ENCODE measurements around the gene GAD1.

Gene GAD1

DNA sequence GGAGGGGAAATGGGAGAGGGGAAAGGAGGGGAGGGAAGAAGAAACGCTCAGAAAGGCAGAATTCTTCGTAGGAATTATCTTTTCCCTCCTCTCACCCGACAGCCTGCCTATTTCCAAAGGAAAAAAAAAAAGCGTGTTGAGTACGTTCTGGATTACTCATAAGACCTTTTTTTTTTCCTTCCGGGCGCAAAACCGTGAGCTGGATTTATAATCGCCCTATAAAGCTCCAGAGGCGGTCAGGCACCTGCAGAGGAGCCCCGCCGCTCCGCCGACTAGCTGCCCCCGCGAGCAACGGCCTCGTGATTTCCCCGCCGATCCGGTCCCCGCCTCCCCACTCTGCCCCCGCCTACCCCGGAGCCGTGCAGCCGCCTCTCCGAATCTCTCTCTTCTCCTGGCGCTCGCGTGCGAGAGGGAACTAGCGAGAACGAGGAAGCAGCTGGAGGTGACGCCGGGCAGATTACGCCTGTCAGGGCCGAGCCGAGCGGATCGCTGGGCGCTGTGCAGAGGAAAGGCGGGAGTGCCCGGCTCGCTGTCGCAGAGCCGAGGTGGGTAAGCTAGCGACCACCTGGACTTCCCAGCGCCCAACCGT is at the start of gene GAD1:
Gene GAD1 (plus strand): TSS at position 384 of the 589 bp plus-strand sequence. CDS start 1,705 bp downstream, outside the sequence.
- no peak for DNase-seq (ENCODE audit: low read depth, low spot score)

DNA sequence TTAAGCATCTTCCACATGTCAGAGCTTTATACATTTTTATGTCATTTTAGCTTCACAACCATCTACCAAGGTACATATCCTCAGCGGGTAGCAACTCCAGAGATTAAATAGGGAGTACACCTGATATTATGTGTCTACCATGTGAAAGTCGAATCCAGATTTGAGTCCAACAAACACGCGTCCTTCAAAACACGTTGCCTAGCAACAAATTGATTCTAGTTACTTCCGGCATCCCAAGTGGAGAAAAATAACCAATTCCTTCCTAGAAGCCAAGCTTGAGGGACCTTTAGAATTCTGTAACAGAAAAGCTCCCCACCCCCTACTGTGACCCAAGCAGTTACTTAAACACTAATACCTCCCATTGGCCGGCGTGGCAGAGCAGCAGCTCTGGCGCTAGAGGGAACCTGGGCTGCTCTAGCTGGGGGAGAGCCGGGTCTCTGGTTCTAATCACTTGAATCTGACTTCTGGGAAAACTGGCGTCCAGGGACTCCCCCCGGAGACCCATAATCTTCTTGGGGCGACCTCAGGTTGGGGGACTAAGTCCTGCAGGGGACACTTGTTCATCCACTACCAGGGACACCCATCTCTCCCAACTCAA is 46.6 kb upstream of the GAD1 start, which contains the start of gene ERICH2:
Gene ERICH2 (plus strand): TSS at position 371 of the 598 bp plus-strand sequence. CDS start 304 bp downstream, outside the sequence.
- peak; percentile 10 for DNase-seq (ENCODE audit: low read depth, low spot score)

DNA sequence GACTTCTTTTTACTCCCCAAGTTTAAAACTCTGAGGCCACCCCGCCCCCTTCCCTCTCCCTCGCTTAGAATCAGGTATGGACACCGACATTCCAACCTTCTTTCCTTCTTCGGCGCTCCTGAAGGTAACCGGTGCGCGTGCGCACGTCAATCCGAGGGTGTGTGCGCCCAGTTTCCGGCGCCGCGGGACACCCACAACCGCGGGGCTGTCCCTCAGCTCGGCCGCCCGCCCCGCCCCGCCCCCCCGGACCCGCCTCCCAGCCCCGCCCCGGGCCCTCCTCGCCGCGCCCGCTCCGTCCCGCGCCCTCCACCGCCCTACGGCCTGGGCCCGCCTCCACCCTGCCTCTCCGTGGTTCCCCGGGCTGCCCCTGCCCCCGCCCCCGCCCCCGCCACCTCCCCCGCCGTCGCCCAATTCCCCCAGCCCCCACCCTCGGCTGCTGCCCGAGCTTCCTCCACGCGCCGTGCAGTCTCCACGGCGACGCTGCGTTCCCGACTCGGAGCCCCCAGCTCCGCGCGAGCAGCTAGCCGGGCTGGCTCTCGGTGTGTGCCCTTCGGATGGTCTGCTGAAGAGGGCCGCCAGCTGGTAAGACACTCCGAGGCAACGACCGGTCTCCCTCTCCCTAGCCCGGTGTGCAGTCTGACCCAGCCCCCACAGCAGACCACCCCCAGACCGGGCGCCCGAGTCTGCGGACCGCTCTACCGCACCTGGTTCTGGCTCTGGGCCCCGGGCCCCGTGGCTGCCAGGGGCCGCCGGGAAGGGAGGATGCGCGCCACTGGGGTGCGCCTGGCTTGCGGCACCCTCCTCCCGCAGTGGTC is 45.9 kb upstream of the GAD1 start:
- no peak for DNase-seq (ENCODE audit: low read depth, low spot score)

DNA sequence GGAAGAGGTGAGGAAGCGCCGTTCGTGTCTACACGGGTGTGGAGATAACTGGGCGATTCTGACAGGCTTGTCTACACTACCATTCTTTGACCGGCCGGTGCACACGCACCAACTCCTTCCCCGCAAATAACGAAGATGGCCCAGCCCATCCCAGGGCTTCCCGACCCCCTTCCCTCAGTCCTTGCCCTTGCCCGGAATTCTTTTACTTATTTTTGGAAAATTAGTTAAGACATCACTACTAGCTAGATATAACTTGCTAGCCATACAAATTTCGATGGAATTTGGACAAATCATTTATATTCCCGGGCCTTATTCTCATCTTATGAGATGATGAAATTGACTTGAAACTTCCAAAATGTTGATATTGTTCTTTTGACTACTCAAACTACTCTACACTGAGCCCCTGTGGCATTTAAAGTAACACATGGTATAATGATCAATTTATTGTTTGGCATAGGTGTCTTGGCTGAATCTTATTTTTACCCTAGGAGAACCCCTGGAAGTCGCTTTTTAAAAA is 45.2 kb upstream of the GAD1 start:
- no peak for DNase-seq (ENCODE audit: low read depth, low spot score)

DNA sequence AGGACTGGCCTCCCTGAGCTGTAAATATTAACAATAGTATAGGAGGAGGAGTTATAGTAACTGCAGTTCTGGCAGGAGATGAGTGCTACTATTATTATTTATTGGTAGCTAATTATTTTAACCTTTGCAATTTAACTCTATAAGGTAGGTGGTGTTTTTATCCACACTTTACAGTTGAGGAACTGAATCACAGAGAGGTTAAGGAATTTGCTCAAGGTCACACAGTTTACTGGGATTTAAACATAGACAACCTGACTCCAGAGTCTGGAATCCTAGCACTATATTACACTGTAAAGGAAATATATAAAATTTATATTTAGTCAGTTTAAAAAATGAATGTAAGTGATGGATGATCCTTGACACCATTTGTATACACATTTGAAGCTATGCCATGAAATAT is 44.4 kb upstream of the GAD1 start:
- no peak for DNase-seq (ENCODE audit: low read depth, low spot score)

DNA sequence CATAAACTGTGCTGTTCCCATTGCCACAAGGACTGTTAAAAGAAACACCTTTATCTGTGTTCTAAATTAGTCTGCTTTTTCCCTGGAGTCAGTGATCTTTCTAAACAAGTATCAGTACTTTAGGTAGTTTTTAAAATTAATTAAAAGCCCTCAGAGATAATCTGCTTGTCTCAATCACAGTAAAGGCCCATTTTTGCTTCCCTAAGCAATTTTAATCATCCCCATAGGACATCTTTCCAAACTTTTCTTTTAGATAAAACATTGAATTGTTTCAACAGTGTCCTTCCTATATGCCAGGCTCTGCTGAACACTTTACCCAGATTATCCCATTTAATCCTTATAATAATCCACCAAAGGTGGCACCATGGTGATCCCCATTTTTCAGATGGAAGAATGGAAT is 42.6 kb upstream of the GAD1 start:
- DNase-seq (ENCODE audit: low read depth, low spot score) = no peak

DNA sequence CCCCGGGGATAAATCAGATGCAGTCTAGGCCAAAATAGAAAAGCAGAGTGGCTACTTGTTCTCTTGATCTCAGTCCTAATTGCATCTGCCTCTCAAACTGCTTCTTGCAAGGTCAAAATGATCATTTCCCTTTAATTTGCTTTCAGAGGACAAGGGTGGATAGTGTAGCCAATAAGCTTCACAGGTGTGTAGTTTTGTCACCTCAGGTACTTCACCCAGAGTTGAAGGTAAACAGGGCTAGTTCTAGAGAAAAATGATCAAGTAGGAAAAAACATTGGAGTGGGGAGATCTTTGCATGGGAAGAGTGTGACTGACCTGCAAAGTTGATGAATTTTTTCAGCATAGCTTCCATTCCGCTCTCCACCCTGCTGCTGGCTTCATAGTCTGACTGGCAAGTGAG is 37.8 kb upstream of the GAD1 start:
- DNase-seq (ENCODE audit: low read depth, low spot score) = no peak

DNA sequence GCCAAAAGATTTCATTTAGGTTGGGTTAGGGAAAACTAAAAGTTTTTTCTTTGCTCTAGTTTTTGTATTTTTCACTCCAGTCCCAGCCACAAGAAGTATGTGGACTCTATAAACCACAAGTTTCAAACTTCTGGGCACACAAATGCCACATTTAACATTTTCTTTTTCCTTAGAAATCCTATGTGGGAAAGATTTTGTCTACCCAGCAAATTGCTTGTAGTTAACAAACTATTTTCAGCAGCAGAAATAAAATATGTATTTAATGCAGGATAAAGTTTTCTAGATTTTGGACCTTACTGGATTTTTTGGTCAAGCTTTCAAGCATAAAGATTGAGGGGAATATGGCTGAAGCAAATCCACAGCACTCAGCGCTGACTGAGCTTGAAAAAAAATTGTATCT is 37.4 kb upstream of the GAD1 start:
- DNase-seq (ENCODE audit: low read depth, low spot score) = no peak

DNA sequence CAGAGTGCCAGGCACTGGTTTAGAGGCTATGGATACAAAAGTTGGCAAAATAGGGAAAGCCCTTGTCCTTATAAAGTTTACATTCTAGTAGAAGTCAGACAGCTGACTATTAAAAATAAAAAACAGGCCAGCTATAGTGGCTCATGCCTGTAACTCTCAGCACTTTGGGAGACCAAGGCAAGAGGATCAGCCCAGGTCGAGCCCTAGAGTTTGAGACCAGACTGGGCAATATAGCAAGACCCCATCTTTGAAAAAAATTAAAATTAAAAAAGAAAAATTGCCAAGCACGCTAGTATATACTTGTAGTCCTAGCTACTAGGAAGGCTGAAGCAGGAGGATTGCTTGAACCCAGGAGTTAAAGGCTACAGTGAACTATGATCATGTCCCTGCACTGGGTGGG is 34.0 kb upstream of the GAD1 start:
- no peak for DNase-seq (ENCODE audit: low read depth, low spot score)

DNA sequence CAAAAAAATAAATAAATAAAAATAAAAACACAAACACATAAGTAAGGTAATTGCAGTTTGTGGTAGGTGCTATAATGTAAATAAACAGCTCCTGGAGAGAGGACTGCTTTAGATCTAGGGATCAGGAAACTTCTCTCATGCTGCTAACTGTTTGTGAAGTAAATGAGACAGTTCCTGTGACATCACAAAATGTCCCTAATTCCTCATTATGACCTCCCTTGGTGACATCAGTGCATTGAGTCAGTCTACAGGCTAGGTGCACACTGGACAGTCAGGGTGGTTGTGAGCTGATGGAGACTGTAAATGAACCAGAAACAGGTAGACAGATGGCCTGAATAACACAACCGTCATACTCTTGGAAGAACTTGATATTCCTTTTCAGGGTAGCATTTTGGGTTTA is 33.1 kb upstream of the GAD1 start:
- no peak for DNase-seq (ENCODE audit: low read depth, low spot score)

DNA sequence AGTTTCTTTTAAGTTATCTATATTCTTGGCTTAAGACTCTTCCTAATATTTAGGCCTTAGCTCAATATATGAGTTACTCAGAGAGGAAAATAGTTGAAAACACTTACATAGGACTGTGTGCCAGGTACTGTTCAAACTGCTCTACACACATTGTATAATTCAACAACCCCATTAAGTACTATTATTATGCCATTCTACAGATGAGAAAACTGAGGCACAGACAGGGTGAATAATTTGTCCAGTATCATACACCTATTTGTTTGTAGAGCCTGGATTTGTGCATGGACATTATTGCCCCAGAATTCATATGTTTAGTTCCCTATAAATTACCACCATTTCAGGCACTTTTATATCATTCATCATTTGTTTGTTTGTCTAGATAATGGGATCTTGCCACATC is 17.7 kb upstream of the GAD1 start:
- no peak for DNase-seq (ENCODE audit: low read depth, low spot score)

DNA sequence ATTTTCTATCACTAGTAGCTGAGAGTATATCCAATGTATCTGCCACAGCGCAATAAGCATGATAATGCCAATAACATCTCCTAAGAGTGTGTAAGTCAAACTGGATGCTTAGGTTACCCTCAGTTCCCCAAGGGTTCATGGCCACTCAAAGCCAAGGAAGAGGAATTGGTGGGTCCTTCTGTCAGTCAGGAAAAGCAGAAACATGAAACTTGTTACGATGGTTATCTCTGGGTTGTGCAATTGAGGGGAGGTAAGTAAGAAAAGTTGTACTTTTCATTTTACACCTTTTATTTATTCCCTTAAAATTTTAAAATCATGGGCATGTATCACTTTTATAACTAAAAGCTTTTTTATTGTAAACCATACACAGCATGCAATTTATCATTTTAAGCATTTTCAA is 10.1 kb upstream of the GAD1 start:
- no peak for DNase-seq (ENCODE audit: low read depth, low spot score)

DNA sequence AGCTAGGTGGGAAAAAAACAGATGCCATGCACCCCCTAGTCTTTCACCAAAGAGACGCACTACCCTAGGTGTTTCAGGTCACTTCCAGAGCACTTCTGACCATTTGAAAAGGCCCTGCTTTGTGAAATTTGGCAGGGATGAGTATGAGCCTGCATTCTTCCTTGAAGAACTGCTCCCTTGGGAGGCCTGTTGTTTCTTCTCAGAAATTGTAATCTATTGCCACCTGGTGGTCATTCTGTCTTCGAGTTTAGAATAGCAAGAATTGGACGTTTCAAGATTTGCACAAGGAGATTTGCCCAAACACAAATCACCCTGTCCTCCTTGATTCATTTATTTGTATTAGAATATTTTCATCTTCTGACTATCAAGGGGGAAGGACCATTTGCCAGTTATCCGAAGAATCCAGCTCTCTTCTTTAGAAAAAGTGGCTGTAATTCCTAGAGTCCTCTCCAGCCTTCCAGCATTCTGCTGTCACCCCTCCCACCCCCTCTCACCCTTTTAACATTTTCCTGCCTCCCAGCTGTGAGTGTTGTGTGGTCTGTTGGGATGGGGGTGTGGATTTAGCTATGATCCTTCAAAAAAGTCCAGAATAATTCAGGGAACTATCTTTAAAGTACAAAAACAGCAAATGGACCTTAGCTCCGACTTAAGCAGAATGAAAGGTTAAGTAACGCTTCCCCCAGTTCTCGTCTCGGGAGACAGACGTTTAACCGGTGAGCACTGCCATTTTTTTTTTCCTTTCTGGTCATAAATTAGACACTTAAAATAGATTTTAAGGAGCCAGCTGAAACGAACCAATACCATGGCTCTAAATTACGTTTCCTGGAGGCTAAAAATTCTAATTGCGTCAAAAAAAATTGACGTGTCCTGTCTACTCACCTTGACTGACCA is 3.7 kb upstream of the GAD1 start:
- DNase-seq (ENCODE audit: low read depth, low spot score) = peak; percentile 87

DNA sequence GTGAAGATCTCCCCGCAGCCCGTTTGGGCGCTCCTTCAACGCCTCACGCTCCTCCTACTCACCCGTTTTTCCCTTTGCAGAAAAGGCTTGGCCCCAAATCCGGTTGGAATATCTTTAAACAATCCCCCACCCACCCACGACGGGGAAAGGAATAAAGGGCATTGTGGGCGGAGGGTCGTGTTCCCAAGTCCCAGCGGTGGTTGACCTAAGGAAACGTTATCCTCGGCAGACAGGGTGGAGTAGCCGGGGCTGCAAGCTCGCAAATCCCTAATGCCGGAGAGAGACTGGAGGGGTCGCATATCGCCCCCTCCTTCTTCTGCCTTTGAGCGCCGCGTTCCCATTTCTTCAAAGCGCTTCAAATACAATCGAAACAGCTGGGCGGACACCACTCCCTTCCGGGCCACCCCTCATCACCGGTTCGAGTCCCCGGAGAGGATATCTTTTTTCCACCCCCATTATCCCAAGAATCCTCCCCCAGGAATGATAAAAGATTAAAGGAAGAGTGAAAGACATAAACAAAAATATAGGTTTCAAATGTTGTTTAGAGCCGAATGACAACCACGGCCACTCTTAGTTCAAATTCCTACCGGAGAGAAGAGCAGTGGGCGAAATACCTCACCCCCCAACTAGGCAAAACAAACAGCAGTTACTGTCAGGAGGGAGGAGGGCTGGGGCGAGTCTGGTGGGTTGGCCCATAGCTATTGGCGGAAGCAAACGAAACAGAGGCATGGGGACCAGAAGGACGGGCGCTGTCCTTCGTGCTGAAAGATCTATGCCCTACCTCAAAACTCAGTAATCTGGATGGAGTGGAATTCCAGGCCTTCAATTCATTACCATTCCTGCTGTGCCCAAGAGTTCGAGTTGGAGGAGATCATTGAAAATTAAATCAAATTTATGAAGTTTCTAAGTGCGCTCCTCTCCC is 2.8 kb upstream of the GAD1 start:
- DNase-seq (ENCODE audit: low read depth, low spot score) = peak; percentile 24

DNA sequence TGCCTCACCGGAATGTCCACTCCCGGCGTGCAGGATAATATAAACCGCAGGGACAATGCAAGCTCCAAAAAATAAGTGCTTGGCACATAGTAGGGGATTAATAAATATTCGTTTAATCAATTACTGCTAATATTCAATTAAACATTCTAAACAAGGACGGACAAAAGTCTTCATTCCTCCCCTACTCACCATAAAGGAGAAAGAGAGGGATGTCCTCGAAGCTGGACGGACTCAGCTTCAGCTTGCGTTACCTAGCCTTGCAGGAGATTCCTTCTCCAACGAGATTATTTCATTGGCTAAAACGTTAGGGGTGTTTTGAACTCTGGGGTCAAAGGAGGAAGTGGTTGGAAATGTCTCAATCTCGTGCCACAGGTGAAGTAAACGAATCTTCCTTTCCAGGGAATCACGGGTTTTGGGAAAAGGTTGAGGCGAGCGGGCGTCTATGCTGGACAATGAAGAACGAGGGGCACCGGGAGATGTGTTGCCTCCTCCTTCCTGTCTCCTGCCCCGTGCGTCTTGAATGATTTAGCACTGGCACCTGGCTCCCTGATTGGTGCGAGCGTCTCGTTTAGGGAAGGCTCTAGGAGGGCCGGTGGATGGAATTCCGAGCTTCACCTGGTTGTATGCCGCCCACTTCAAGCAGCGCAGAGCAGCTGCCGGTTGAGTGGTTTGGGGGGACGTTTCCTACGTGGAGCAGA is 2.0 kb upstream of the GAD1 start:
- no peak for DNase-seq (ENCODE audit: low read depth, low spot score)

DNA sequence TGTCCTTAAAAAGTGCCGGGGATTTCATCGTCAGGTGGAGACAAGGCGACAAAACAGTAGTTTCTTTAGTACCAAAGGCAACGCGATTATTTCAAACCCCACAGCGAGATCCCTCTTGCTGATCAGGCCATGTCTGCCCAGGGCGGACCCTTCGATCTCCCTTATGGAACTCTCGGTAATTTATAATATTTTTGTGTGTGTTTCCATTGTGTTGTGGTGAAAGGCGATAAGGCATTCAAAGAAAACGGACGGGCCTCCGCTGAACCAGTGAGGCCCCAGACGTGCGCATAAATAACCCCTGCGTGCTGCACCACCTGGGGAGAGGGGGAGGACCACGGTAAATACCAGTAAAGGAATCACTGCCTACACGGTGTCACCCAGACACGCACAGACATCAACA is 1.4 kb upstream of the GAD1 start:
- no peak for DNase-seq (ENCODE audit: low read depth, low spot score)

DNA sequence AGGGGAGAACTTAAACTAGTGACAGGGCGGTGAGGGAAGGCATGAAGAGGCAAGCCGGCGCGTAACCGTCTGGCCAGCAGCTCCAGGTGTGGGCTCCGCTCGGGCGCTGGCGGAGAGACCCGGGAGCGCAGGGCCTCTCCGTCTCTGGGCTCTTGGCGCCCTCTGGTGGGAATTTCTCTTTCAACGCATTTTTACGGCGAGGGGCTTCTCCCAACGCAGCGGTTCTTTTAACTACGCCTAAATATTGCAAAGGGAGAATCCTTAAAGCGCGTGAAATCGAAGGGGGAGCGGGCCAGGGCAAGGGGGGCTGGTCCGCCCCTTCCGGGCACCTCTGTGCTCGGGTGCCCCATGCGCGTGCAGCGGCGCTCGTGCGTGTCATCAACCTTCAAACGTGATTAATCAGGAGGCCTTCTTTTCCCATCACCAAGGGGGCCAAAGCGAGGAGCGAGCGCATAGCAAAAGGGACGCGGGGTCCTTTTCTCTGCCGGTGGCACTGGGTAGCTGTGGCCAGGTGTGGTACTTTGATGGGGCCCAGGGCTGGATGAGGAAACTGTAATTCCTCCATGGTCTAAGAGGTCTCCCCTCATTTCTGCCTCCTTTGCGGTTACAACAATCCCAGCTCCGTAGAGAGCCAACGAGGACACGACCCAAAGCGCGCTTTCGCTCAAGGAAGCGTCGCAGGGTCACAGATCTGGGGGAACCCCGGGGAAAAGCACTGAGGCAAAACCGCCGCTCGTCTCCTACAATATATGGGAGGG is 762 bp upstream of the GAD1 start:
- no peak for DNase-seq (ENCODE audit: low read depth, low spot score)

DNA sequence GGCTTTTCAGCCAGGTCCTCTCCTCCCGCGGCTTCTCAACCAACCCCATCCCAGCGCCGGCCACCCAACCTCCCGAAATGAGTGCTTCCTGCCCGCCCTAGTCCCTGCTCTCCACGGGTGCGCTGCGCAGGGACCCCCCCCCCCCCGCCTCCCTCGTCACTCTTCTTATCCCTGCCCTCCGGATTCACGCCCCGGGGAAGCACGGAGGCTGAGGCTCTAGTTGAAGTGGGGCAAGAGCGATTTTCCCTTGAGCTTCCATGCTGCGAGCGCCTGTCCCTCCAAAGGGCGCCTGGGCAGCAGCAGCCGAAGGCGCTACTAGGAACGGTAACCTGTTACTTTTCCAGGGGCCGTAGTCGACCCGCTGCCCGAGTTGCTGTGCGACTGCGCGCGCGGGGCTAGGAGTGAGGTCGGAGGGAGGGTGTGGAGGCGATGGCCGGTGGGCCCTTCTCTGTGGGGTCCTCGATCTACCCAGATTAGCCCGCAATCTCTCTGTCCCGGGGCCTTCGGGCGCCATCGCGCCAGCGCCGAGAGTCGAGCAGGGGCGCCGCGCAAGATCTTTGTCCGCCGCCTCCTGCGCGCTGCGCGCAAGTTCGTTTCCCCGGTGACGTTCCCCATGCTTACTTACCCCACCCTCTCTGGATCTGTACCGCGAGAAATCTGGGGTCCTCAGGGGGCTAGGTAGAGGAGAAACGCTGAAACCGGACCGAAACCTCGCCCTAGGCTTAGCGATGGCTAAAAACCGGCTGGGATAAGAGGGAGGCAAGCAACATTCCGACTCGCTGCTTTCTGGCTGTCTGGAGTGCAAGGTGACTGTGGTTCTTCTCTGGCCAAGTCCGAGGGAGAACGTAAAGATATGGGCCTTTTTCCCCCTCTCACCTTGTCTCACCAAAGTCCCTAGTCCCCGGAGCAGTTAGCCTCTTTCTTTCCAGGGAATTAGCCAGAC is 677 bp downstream of the GAD1 start:
- DNase-seq (ENCODE audit: low read depth, low spot score) = no peak

All from smooth muscle cell of the brain vasculature (primary cell).